Activated naive CD4-positive, alpha-beta T cell treated with anti-CD3 and anti-CD28 coated beads for 36 hours (primary cell): Measurements from ENCODE around the gene MEFV. TPM values are rescaled to one million over a fixed set of nuclear protein-coding genes. Genes with fewer than 3 reads are reported as not detected.

Experiments used
- total RNA-seq, 2 experiments: library from RNA; stranded (reverse); gene quantifications; one replicate each; pipeline ENCODE4 v1.2.3, GENCODE V29; 2021

The MEFV gene
- total RNA-seq, 2 experiments from 2014 or later, result 0.07 TPM

Other genes starting within 250 kb of the MEFV start
- not detected for gene CLDN9, start 243.7 kb downstream of the MEFV start, total RNA-seq
- not detected for gene CLDN6, start 238.4 kb downstream of the MEFV start, total RNA-seq
- under 1 TPM; 0.88 to 0.96 TPM for gene TNFRSF12A, start 236.3 kb downstream of the MEFV start, total RNA-seq
- gene HCFC1R1, start 232.7 kb downstream of the MEFV start, total RNA-seq, result 10 to 100 TPM; 22.6 to 26.8 TPM
- gene THOC6, start 232.6 kb downstream of the MEFV start, total RNA-seq, result 10 to 100 TPM; 40.6 to 41.0 TPM
- not detected for gene BICDL2, start 219.7 kb downstream of the MEFV start, total RNA-seq
- gene MMP25, start 210.1 kb downstream of the MEFV start, total RNA-seq, result under 1 TPM; 0.29 to 0.37 TPM
- 100 to 1,000 TPM; 964 to 991 TPM for gene IL32, start 191.0 kb downstream of the MEFV start, total RNA-seq
- under 1 TPM in 1 of 2 experiments, not detected in 1; 0.26 TPM for gene ZSCAN10, start 157.3 kb downstream of the MEFV start, total RNA-seq
- gene ZNF205, start 144.0 kb downstream of the MEFV start, total RNA-seq, result under 1 TPM in 1 of 2 experiments, not detected in 1; 0.25 TPM
- gene ZNF213, start 121.6 kb downstream of the MEFV start, total RNA-seq, result 1 to 10 TPM; 6.1 to 6.5 TPM
- not detected for gene OR1F1, start 68.4 kb downstream of the MEFV start, total RNA-seq
- 10 to 100 TPM in 1 of 2 experiments, 1 to 10 TPM in 1; 9.7 to 10.1 TPM for gene ZNF200, start 21.5 kb downstream of the MEFV start, total RNA-seq
- gene ZNF263, start 26.9 kb upstream of the MEFV start, total RNA-seq, result 10 to 100 TPM in 1 of 2 experiments, 1 to 10 TPM in 1; 9.1 to 12.2 TPM
- 1 to 10 TPM; 3.8 to 4.1 TPM for gene TIGD7, start 48.8 kb upstream of the MEFV start, total RNA-seq
- gene ZNF75A, start 48.9 kb upstream of the MEFV start, total RNA-seq, result 10 to 100 TPM; 10.5 to 12.4 TPM
- gene OR2C1, start 99.3 kb upstream of the MEFV start, total RNA-seq, result not detected
- gene ZSCAN32, start 144.4 kb upstream of the MEFV start, total RNA-seq, result 1 to 10 TPM; 6.5 to 7.9 TPM
- gene ZNF174, start 144.6 kb upstream of the MEFV start, total RNA-seq, result 1 to 10 TPM; 5.8 to 6.3 TPM
- gene ZNF597, start 186.9 kb upstream of the MEFV start, total RNA-seq, result 1 to 10 TPM; 1.1 TPM
- 10 to 100 TPM; 20.0 to 27.1 TPM for gene NAA60, start 187.0 kb upstream of the MEFV start, total RNA-seq
- not detected for gene C16orf90, start 238.9 kb upstream of the MEFV start, total RNA-seq
- gene CLUAP1, start 244.4 kb upstream of the MEFV start, total RNA-seq, result 10 to 100 TPM; 12.1 to 13.9 TPM